Activated T-helper 2 cell treated with anti-CD3 and anti-CD28 coated beads, Interferon-gamma antibody, Interleukin-2, Interleukin-4, amounts not matched to agents 10 μg/mL and 5 μg/mL and 100 μg/mL, durations not matched to agents 14 hours and 24 hours and 36 hours (primary cell): ENCODE measurements around the gene TMEM145. TPM values are rescaled to one million over a fixed set of nuclear protein-coding genes. Genes with fewer than 3 reads are reported as not detected.

ENCODE experiments used
- DNase-seq: peaks from one replicate; pipeline ENCODE4 v3.0.0; 2021; ENCODE audit warnings: low spot score
- H3K27ac Mint-ChIP-seq: one replicate; pipeline ENCODE4 v1.8.0; 2021; ENCODE audit warnings: mixed read lengths
- H3K27me3 Mint-ChIP-seq: one replicate; pipeline ENCODE4 v1.8.0; 2021; ENCODE audit warnings: low read depth, mixed read lengths
- H3K36me3 Mint-ChIP-seq: one replicate; pipeline ENCODE4 v1.8.0; 2021; ENCODE audit warnings: low read depth, mixed read lengths
- H3K4me1 Mint-ChIP-seq: one replicate; pipeline ENCODE4 v1.8.0; 2021; ENCODE audit warnings: low read depth, mixed read lengths
- H3K4me3 Mint-ChIP-seq: one replicate; pipeline ENCODE4 v1.8.0; 2021; ENCODE audit warnings: low read depth, mild to moderate bottlenecking, moderate library complexity, mixed read lengths
- H3K9me3 Mint-ChIP-seq: one replicate; pipeline ENCODE4 v1.8.0; 2021; ENCODE audit warnings: mixed read lengths
- intact Hi-C: fragments of 100-400 bp; cut with micrococcal nuclease; formaldehyde crosslinking; loops from one replicate; pipeline ENCODE4 v1.15.1; 2023
- total RNA-seq: library from RNA; stranded (reverse); gene quantifications from 2 replicates; pipeline ENCODE4 v1.2.3, GENCODE V29; 2022

Gene TMEM145
- total RNA-seq, 1 donor from 2014 or later: 0.71 TPM

GRCh38 chr19:42272535-42272897 is 40.6 kb upstream of the TMEM145 start:
- peaks cover 40% of the 10 kb centered on the region for H3K4me1 Mint-ChIP-seq
- DNase-seq: no peak
- no peaks in the 10 kb centered on the region for H3K27me3 Mint-ChIP-seq
- intact Hi-C loops: no loop called here
- H3K4me3 Mint-ChIP-seq: no peak overlapping the region
- H3K27ac Mint-ChIP-seq: no peak overlapping the region
- H3K9me3 Mint-ChIP-seq: no peaks in the 10 kb centered on the region
- H3K36me3 Mint-ChIP-seq: peaks cover 43% of the 10 kb centered on the region

GRCh38 chr19:42272989-42273406 is 40.1 kb upstream of the TMEM145 start:
- intact Hi-C loops: no loop called here
- Mint-ChIP-seq H3K27me3 (no peaks in the 10 kb centered on the region), H3K9me3 (no peaks in the 10 kb centered on the region), H3K4me3 (no peak overlapping the region), H3K4me1 (peaks cover 35% of the 10 kb centered on the region), H3K36me3 (peaks cover 43% of the 10 kb centered on the region), H3K27ac (no peak overlapping the region)
- DNase-seq: no peak

GRCh38 chr19:42273407-42274064 is 39.6 kb upstream of the TMEM145 start:
- H3K27me3 Mint-ChIP-seq: no peaks in the 10 kb centered on the region
- peaks cover 46% of the 10 kb centered on the region for H3K36me3 Mint-ChIP-seq
- intact Hi-C loops: no loop called here

GRCh38 chr19:42274065-42274682 is 38.9 kb upstream of the TMEM145 start:
- Mint-ChIP-seq H3K27ac (no peak overlapping the region), H3K9me3 (no peaks in the 10 kb centered on the region), H3K4me1 (peaks cover 40% of the 10 kb centered on the region), H3K36me3 (peaks cover 48% of the 10 kb centered on the region), H3K27me3 (no peaks in the 10 kb centered on the region), H3K4me3 (no peak overlapping the region)
- no peak for DNase-seq
- intact Hi-C loops: no loop called here

More at GRCh38 chr19:42273407-42274064, 39.6 kb upstream of the TMEM145 start:
- no peak for DNase-seq
- Mint-ChIP-seq H3K4me3 (no peak overlapping the region), H3K9me3 (no peaks in the 10 kb centered on the region), H3K27ac (no peak overlapping the region), H3K4me1 (peaks cover 35% of the 10 kb centered on the region)

- Mint-ChIP-seq H3K36me3 (peaks cover 51% of the 10 kb centered on the region), H3K27ac (peak overlapping the region; percentile 67), H3K27me3 (no peaks in the 10 kb centered on the region), H3K9me3 (no peaks in the 10 kb centered on the region), H3K4me1 (peaks cover 41% of the 10 kb centered on the region), H3K4me3 (no peak overlapping the region)
- no peak for DNase-seq
- intact Hi-C loops: no loop called here
These were observed 38.0 kb upstream of the TMEM145 start for GRCh38 chr19:42275103-42275502.

GRCh38 chr19:42275517-42275916 is 37.6 kb upstream of the TMEM145 start:
- H3K4me3 Mint-ChIP-seq: no peak overlapping the region
- peaks cover 48% of the 10 kb centered on the region for H3K36me3 Mint-ChIP-seq
- peaks cover 37% of the 10 kb centered on the region for H3K4me1 Mint-ChIP-seq
- H3K27ac Mint-ChIP-seq: peak overlapping the region; percentile 74
- H3K27me3 Mint-ChIP-seq: no peaks in the 10 kb centered on the region
- no peak for DNase-seq
- H3K9me3 Mint-ChIP-seq: no peaks in the 10 kb centered on the region
- intact Hi-C loops: no loop called here

- H3K4me3 Mint-ChIP-seq: peak overlapping the region; percentile 0
- H3K4me1 Mint-ChIP-seq: peaks cover 34% of the 10 kb centered on the region
- H3K27ac Mint-ChIP-seq: peak overlapping the region; percentile 74
- no peaks in the 10 kb centered on the region for H3K27me3 Mint-ChIP-seq
- intact Hi-C loops: no loop called here
- no peaks in the 10 kb centered on the region for H3K9me3 Mint-ChIP-seq
- H3K36me3 Mint-ChIP-seq: peaks cover 43% of the 10 kb centered on the region
- DNase-seq: no peak
These were observed 36.8 kb upstream of the TMEM145 start for GRCh38 chr19:42276284-42276683.

- no peak overlapping the region for H3K4me3 Mint-ChIP-seq
- DNase-seq: no peak
- peaks cover 38% of the 10 kb centered on the region for H3K36me3 Mint-ChIP-seq
- peak overlapping the region; percentile 46 for H3K27ac Mint-ChIP-seq
- no peaks in the 10 kb centered on the region for H3K9me3 Mint-ChIP-seq
- peaks cover 34% of the 10 kb centered on the region for H3K4me1 Mint-ChIP-seq
- H3K27me3 Mint-ChIP-seq: no peaks in the 10 kb centered on the region
- intact Hi-C loops: no loop called here
These were observed 36.3 kb upstream of the TMEM145 start for GRCh38 chr19:42276821-42277220.

- DNase-seq: no peak
- intact Hi-C loops: no loop called here
- Mint-ChIP-seq H3K27me3 (no peaks in the 10 kb centered on the region), H3K4me1 (peaks cover 42% of the 10 kb centered on the region), H3K4me3 (no peak overlapping the region), H3K9me3 (no peaks in the 10 kb centered on the region), H3K27ac (peak overlapping the region; percentile 36), H3K36me3 (peaks cover 38% of the 10 kb centered on the region)
These were observed 35.2 kb upstream of the TMEM145 start for GRCh38 chr19:42277821-42278451.

- intact Hi-C loops: loop anchor here (1.0 kb wide), 1 partner anchor 8 kb away; no protein-coding TSS in a partner anchor
- no peak for DNase-seq
- Mint-ChIP-seq H3K4me1 (peaks cover 42% of the 10 kb centered on the region), H3K4me3 (peak overlapping the region; percentile 91), H3K27me3 (no peaks in the 10 kb centered on the region), H3K27ac (peak overlapping the region; percentile 93), H3K9me3 (no peaks in the 10 kb centered on the region), H3K36me3 (peaks cover 33% of the 10 kb centered on the region)
These were observed 34.5 kb upstream of the TMEM145 start for GRCh38 chr19:42278452-42279154.

- Mint-ChIP-seq H3K9me3 (no peaks in the 10 kb centered on the region), H3K27me3 (no peaks in the 10 kb centered on the region), H3K4me3 (peak overlapping the region; percentile 91), H3K4me1 (peaks cover 42% of the 10 kb centered on the region), H3K27ac (peak overlapping the region; percentile 93), H3K36me3 (peaks cover 28% of the 10 kb centered on the region)
- no peak for DNase-seq
- intact Hi-C loops: loop anchor here (1.0 kb wide), 1 partner anchor 9 kb away; no protein-coding TSS in a partner anchor
These were observed 33.8 kb upstream of the TMEM145 start for GRCh38 chr19:42279155-42279901.
